PFSK-1 (cell line): ENCODE measurements around the gene FKBP5.

Experiments
- POLR2AphosphoS5 ChIP-seq: IDR thresholded peaks from 2 replicates; pipeline ENCODE4 v1.6.1; 2012; ENCODE audit warnings: low read depth, mild to moderate bottlenecking, control low read depth, low read length, moderate library complexity
- TAF1 ChIP-seq: IDR thresholded peaks from 2 replicates; pipeline ENCODE4 v1.6.1; 2012; ENCODE audit warnings: low read length, control low read depth, borderline replicate concordance; ENCODE audit not compliant: insufficient read depth

GRCh38 chr6:35707714-35708407, 19.1 kb upstream of the FKBP5 start:
- TF ChIP-seq POLR2AphosphoS5 (no peak), TAF1 (no peak)
